ENCODE data around the gene PDE11A.

DNA sequence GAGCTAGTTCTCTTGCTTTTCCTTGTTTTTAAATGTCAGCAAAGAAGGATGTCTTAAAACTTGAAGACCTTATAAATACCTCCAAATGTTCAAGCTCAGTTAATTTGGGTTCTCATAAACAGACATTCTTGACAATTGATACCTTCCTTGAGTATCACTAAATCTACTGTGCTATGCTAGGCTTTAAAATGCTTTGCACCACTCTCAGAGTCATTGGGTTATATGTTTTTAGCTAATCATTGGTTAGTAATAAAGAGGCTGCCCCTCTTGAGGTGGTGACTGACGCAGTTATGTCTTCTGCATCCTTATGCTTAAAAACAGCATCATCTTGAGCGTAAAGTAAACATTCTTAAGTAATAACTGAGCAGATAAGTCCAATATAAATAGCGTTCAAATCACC, 404.0 kb downstream of the PDE11A start:
- TF ChIP-seq, protein P1, sequence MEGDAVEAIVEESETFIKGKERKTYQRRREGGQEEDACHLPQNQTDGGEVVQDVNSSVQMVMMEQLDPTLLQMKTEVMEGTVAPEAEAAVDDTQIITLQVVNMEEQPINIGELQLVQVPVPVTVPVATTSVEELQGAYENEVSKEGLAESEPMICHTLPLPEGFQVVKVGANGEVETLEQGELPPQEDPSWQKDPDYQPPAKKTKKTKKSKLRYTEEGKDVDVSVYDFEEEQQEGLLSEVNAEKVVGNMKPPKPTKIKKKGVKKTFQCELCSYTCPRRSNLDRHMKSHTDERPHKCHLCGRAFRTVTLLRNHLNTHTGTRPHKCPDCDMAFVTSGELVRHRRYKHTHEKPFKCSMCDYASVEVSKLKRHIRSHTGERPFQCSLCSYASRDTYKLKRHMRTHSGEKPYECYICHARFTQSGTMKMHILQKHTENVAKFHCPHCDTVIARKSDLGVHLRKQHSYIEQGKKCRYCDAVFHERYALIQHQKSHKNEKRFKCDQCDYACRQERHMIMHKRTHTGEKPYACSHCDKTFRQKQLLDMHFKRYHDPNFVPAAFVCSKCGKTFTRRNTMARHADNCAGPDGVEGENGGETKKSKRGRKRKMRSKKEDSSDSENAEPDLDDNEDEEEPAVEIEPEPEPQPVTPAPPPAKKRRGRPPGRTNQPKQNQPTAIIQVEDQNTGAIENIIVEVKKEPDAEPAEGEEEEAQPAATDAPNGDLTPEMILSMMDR (IDR thresholded peaks at IDR 0.05; ENCODE audit: borderline replicate concordance, extremely low read depth, low read length, poor library complexity, severe bottlenecking), result no peak
- no peak for TF ChIP-seq EZH2 (IDR thresholded peaks at IDR 0.05; ENCODE audit: borderline replicate concordance, low read depth, low read length, severe bottlenecking)

Data from DND-41 (cell line).